ENCODE data around the gene ODAD4. TPM values are rescaled to one million over a fixed set of nuclear protein-coding genes. Genes with fewer than 3 reads are reported as not detected.
A peak's percentile ranks its signal among the peaks of the same experiment; 100 is the strongest.

The ODAD4 gene, protein sequence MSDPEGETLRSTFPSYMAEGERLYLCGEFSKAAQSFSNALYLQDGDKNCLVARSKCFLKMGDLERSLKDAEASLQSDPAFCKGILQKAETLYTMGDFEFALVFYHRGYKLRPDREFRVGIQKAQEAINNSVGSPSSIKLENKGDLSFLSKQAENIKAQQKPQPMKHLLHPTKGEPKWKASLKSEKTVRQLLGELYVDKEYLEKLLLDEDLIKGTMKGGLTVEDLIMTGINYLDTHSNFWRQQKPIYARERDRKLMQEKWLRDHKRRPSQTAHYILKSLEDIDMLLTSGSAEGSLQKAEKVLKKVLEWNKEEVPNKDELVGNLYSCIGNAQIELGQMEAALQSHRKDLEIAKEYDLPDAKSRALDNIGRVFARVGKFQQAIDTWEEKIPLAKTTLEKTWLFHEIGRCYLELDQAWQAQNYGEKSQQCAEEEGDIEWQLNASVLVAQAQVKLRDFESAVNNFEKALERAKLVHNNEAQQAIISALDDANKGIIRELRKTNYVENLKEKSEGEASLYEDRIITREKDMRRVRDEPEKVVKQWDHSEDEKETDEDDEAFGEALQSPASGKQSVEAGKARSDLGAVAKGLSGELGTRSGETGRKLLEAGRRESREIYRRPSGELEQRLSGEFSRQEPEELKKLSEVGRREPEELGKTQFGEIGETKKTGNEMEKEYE
- total RNA-seq (2021; ENCODE audit: unreplicated experiment) (0.69 TPM), Bru-seq, nascent RNA (percentile 36 among the genes with signal in this experiment), BruChase-seq, experiment 1, labeled RNA remaining after a 2-hour chase (percentile 35 among the genes with signal in this experiment), BruChase-seq, experiment 2, labeled RNA remaining after a 6-hour chase (percentile 32 among the genes with signal in this experiment)
- polyA plus RNA-seq (2012; ENCODE audit: insufficient read length), result 0.94 TPM
- long read RNA-seq, result 0 reads

DNA sequence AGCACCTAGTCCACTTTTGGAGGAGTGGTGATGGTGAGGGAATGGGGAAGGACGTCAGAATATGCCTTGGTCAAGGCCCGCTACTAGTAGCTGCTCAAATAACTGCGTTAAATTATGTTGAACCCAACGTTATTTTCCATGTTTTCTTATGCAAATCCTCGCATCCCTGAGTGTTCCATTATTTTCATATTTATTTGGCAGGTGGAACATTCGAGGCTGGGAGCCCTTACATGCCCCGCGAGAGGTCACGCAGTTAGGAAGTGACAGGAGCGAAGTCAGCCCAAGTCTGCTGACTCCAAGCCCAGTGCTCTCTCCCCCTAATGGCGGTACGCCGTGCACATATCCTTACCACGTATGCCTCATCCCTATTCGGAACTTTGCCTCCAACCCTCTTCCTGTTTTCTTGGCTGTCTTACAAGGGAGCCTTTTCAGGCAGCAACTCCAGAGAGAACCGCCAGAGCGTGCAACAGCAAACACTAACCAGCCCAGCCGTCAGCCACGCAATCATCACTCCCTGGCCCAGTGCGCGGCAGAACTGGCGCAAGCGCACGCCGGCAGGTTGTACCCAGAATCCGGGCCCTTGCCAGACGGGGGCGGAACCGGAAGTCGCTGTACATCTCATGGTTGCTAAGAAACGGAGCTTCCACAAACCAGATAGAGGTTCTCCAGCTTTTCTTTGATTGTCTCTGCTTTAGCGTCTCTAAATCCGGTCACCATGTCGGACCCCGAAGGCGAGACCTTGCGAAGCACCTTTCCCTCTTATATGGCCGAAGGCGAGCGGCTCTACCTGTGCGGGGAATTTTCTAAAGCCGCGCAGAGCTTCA is at the start of gene ODAD4:
ODAD4 (plus strand) TSS at position 609 of the 824 bp plus-strand sequence; CDS start at position 716, 107 bp downstream.
- Histone ChIP-seq H3K27ac (ENCODE audit: low read length) (peak within 1 kb of the TSS; percentile 86), H3K9me3 (ENCODE audit: control insufficient read depth, insufficient read depth, low read depth, low read length) (no peaks in the 10 kb centered on the region), H3K36me3 (ENCODE audit: control insufficient read depth, insufficient read depth, low read length) (no peaks in the 10 kb centered on the region), H3K4me1 (ENCODE audit: control insufficient read depth, insufficient read depth, low read length) (peaks cover 7% of the 10 kb centered on the region; the same call in 1 of the 2 replicates), H3K4me3 (ENCODE audit: low read depth in 2 of 2, low read length in 2 of 2) (peak within 1 kb of the TSS; percentile 63 to 69), H3K27me3 (ENCODE audit: control insufficient read depth, insufficient read depth, low read length) (no peaks in the 10 kb centered on the region)
- DNase-seq (ENCODE audit: low read depth, low spot score) (peak; percentile 74), ATAC-seq (peak; percentile 100)
- ChIA-PET POLR2A (interaction anchor here (0.5 to 0.9 kb wide), 9 partner anchors 12 to 293 kb away, joined by 3 to 11 read pairs (median 4); partner anchors contain the start of gene ACLY), CTCF (interaction anchor here (0.6 to 1.0 kb wide), 2 partner anchors 28 to 29 kb away, joined by 3 read pairs; no protein-coding TSS in a partner anchor)
- intact Hi-C loops (cut with micrococcal nuclease; ENCODE audit: unreplicated experiment) (no loop called here), in situ Hi-C loops (cut with HindIII; ENCODE audit: low pct_unique_long_range_greater_than_20kb, low sequenced_read_pairs) (no loop called here)
- BruUV-seq (replicated peaks), result TSS peak; percentile 95
- TF ChIP-seq POLR2AphosphoS5 (IDR thresholded peaks at IDR 0.05; ENCODE audit: low read depth, low read length) (peak; percentile 87), TCF7L2 (IDR thresholded peaks at IDR 0.05; ENCODE audit: low read depth, low read length) (no peak), SIN3A (IDR thresholded peaks at IDR 0.05; ENCODE audit: borderline replicate concordance, insufficient read depth, low read depth, low read length) (peak; percentile 73; the same call in 1 of the 2 replicates)
- TF ChIP-seq, protein P1, sequence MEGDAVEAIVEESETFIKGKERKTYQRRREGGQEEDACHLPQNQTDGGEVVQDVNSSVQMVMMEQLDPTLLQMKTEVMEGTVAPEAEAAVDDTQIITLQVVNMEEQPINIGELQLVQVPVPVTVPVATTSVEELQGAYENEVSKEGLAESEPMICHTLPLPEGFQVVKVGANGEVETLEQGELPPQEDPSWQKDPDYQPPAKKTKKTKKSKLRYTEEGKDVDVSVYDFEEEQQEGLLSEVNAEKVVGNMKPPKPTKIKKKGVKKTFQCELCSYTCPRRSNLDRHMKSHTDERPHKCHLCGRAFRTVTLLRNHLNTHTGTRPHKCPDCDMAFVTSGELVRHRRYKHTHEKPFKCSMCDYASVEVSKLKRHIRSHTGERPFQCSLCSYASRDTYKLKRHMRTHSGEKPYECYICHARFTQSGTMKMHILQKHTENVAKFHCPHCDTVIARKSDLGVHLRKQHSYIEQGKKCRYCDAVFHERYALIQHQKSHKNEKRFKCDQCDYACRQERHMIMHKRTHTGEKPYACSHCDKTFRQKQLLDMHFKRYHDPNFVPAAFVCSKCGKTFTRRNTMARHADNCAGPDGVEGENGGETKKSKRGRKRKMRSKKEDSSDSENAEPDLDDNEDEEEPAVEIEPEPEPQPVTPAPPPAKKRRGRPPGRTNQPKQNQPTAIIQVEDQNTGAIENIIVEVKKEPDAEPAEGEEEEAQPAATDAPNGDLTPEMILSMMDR (IDR thresholded peaks at IDR 0.05), result no peak
- TF ChIP-seq, protein P2, sequence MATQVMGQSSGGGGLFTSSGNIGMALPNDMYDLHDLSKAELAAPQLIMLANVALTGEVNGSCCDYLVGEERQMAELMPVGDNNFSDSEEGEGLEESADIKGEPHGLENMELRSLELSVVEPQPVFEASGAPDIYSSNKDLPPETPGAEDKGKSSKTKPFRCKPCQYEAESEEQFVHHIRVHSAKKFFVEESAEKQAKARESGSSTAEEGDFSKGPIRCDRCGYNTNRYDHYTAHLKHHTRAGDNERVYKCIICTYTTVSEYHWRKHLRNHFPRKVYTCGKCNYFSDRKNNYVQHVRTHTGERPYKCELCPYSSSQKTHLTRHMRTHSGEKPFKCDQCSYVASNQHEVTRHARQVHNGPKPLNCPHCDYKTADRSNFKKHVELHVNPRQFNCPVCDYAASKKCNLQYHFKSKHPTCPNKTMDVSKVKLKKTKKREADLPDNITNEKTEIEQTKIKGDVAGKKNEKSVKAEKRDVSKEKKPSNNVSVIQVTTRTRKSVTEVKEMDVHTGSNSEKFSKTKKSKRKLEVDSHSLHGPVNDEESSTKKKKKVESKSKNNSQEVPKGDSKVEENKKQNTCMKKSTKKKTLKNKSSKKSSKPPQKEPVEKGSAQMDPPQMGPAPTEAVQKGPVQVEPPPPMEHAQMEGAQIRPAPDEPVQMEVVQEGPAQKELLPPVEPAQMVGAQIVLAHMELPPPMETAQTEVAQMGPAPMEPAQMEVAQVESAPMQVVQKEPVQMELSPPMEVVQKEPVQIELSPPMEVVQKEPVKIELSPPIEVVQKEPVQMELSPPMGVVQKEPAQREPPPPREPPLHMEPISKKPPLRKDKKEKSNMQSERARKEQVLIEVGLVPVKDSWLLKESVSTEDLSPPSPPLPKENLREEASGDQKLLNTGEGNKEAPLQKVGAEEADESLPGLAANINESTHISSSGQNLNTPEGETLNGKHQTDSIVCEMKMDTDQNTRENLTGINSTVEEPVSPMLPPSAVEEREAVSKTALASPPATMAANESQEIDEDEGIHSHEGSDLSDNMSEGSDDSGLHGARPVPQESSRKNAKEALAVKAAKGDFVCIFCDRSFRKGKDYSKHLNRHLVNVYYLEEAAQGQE (IDR thresholded peaks at IDR 0.05; ENCODE audit: insufficient read depth in 1 of 2, low read depth in 2 of 2, low read length in 1 of 2), result no peak

DNA sequence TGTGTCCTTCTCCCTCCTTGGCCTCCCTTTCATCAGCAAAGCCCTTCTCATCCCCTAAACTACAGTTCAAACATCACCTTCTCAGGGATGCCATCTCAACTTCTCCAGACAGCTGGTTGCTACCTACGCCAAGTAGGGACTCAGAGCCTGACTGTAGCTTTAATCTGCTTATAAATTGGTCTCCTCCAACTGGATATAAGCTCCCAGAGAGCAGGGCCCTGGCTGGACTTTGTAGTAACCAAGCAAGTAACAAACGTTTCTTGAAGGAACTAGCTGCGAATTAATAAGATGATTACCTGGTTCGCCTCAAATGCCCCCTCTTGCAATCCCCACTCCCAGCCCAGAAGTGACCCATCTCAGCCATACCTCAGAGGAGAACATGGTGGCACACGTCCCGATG is 47.7 kb upstream of the ODAD4 start:
- intact Hi-C loops (cut with micrococcal nuclease; ENCODE audit: unreplicated experiment) (no loop called here), in situ Hi-C loops (cut with HindIII; ENCODE audit: low pct_unique_long_range_greater_than_20kb, low sequenced_read_pairs) (no loop called here)
- Histone ChIP-seq H3K27ac (ENCODE audit: low read length) (no peak overlapping the region), H3K27me3 (ENCODE audit: control insufficient read depth, insufficient read depth, low read length) (no peaks in the 10 kb centered on the region), H3K4me3 (ENCODE audit: low read depth in 2 of 2, low read length in 2 of 2) (no peak overlapping the region), H3K9me3 (ENCODE audit: control insufficient read depth, insufficient read depth, low read depth, low read length) (no peaks in the 10 kb centered on the region), H3K36me3 (ENCODE audit: control insufficient read depth, insufficient read depth, low read length) (peaks cover 15% of the 10 kb centered on the region), H3K4me1 (ENCODE audit: control insufficient read depth, insufficient read depth, low read length) (no peaks in the 10 kb centered on the region)
- POLR2A ChIA-PET, result no interaction called here
- no peak for ATAC-seq
- no TSS peak for BruUV-seq (replicated peaks)
- CTCF ChIA-PET, result no interaction called here
- no peak for TF ChIP-seq POLR2AphosphoS5 (IDR thresholded peaks at IDR 0.05; ENCODE audit: low read depth, low read length)
- TF ChIP-seq, protein P2 (IDR thresholded peaks at IDR 0.05; ENCODE audit: insufficient read depth in 1 of 2, low read depth in 2 of 2, low read length in 1 of 2), result no peak
- no peak for DNase-seq (ENCODE audit: low read depth, low spot score)

Data from Panc1 (cell line).